ENCODE data around the gene SLC30A4. TPM values are rescaled to one million over a fixed set of nuclear protein-coding genes. Genes with fewer than 3 reads are reported as not detected.
A peak's percentile ranks its signal among the peaks of the same experiment; 100 is the strongest.

The SLC30A4 gene
- total and polyA plus RNA-seq, 4 experiments from 2014 or later = 2.5 to 3.8 (median 3.2) TPM

DNA sequence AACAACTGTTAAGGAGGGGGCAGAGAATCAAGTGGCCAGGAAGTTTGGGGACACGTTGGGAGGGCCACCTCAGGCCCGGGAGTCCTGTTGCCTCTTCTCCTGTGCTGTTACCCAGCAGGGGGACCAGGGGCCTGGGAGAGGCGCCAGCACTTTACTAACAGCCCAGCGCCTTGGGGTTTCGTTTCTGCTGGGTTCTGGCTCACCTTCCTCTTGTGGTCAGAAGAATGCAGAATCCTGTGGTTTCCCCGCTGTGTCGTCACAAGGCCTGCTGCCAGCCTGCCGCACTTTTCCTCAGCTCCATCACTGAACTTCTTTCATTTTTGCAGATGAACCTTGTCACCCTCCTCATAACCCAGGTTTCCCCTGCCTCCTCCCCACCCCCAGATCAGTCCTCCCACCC is 67.7 kb downstream of the SLC30A4 start:
- POLR2A ChIA-PET (ENCODE audit: partially characterized antibody) = interaction anchor here (0.9 to 1.6 kb wide), 3 partner anchors 53 to 782 kb away, joined by 3 to 5 read pairs (median 4); a partner anchor contains a TSS
- Histone ChIP-seq H3K27ac (ENCODE audit: low read depth, low read length) (peak overlapping the region; percentile 56), H3K27me3 (ENCODE audit: insufficient read depth, low read length) (no peaks in the 10 kb centered on the region), H3K9me3 (ENCODE audit: control insufficient read depth in 1 of 2, low read length in 2 of 2) (no peaks in the 10 kb centered on the region), H3K4me1 (ENCODE audit: insufficient read depth, low read length) (peaks cover 48% of the 10 kb centered on the region), H3K36me3 (ENCODE audit: insufficient read depth, low read length) (no peaks in the 10 kb centered on the region), H3K4me3 (ENCODE audit: low read length in 2 of 2) (no peak overlapping the region)
- CTCF ChIA-PET (ENCODE audit: partially characterized antibody) = interaction anchor here (1.0 to 7.6 kb wide), 9 partner anchors 11 to 292 kb away, joined by 3 to 137 read pairs (median 6); no protein-coding TSS in a partner anchor
- intact Hi-C loops (cut with micrococcal nuclease) = no loop called here
- H3K4me1 Mint-ChIP-seq = peaks cover 34 to 51% (median 41%) of the 10 kb centered on the region in 4 donors
- H3K4me3 Mint-ChIP-seq = peak overlapping the region; percentile 55 to 86 (median 78)
- peak overlapping the region; percentile 87 to 98 (median 97) for H3K27ac Mint-ChIP-seq
- DNase-seq = peak; percentile 73 to 88 (median 79)
- no peaks in the 10 kb centered on the region for H3K27me3 Mint-ChIP-seq
- H3K9me3 Mint-ChIP-seq = no peaks in the 10 kb centered on the region
- H3K36me3 Mint-ChIP-seq = peaks cover 0 to 3% of the 10 kb centered on the region in 2 donors

DNA sequence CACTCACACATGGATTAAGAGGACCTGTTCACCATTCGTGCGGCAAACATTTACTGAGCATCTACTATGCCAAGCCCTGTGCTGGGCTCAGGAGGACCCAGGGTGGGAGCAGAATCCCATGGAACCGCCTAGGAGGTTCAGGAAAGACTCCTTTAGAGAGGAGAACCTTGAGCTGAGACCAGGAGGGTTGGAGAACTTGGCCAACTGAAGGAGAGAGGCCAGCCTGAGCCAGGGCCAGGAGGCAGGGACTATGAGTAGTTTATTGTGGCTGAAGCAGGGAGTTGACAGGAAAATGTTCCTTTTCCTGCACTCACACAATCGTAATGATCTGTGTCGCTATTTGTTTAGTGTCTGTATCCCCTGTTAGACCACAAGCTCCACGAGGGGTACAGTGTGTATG is 71.3 kb downstream of the SLC30A4 start:
- Histone ChIP-seq H3K36me3 (ENCODE audit: insufficient read depth, low read length) (no peaks in the 10 kb centered on the region), H3K9me3 (ENCODE audit: control insufficient read depth in 1 of 2, low read length in 2 of 2) (no peaks in the 10 kb centered on the region), H3K27ac (ENCODE audit: low read depth, low read length) (no peak overlapping the region), H3K27me3 (ENCODE audit: insufficient read depth, low read length) (no peaks in the 10 kb centered on the region), H3K4me3 (ENCODE audit: low read length in 2 of 2) (no peak overlapping the region), H3K4me1 (ENCODE audit: insufficient read depth, low read length) (peaks cover 25% of the 10 kb centered on the region)
- H3K9me3 Mint-ChIP-seq = no peaks in the 10 kb centered on the region
- H3K4me3 Mint-ChIP-seq = no peak overlapping the region
- peaks cover 15 to 24% (median 20%) of the 10 kb centered on the region in 4 donors for H3K4me1 Mint-ChIP-seq
- no peaks in the 10 kb centered on the region for H3K36me3 Mint-ChIP-seq
- ChIA-PET POLR2A (ENCODE audit: partially characterized antibody) (no interaction called here), CTCF (ENCODE audit: partially characterized antibody) (interaction anchor here (1.4 to 2.5 kb wide), 3 partner anchors 8 to 22 kb away, joined by 4 to 11 read pairs (median 4); no protein-coding TSS in a partner anchor)
- intact Hi-C loops (cut with micrococcal nuclease) = no loop called here
- H3K27ac Mint-ChIP-seq = no peak overlapping the region
- H3K27me3 Mint-ChIP-seq = no peaks in the 10 kb centered on the region
- no peak for DNase-seq

DNA sequence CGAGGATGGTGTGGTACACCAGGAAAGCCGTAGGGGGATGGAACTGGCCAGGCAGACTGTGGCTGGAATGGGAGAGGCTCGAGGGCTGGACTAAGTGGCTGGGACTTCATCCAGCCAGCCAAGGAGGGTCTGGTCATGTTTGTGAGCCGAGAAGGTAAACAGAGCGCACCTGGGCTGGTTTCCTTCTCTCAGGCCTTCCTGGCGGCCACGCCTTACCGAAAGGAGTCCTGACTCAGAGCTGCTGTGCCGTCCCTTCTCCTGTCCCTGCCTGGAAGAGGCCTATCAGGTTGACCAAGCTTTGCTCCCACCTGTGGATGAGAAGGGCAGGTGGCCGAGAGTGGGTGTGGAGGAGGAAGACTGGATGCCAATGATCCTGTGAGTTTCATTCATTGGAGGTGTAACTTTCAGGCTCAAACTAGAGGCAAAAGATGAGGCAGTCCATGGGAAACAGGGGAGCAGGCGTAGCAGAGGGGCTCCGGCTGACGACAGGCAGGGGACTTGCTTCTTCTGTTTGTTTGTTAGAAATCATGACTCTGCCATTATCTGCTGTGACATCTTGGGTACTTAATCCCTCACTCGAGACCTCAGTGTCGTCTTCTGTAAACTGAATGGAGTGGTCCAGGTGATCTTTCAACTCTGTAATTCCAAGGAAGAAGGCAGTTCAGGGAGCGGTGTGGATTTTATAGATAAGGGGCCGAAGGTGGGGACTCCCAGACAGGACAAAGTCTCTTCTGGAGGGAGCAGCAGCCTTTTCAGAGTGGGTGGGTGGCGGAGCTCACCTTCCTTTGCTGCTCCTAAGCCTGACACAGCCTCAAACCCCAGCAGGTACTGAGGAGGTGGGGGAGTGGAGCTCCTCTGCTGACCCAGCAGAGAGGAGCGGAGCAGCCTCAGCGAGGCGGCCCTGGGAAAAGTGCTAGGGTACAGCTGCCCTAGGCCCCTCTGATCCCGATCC is 72.4 kb downstream of the SLC30A4 start:
- H3K4me3 ChIP-seq (ENCODE audit: low read length in 2 of 2) = no peak overlapping the region
- Mint-ChIP-seq H3K4me1 (peaks cover 12 to 17% (median 15%) of the 10 kb centered on the region in 4 donors), H3K27ac (peak overlapping the region in 1 of 7 donors; percentile 62), H3K4me3 (no peak overlapping the region), H3K27me3 (no peaks in the 10 kb centered on the region), H3K9me3 (no peaks in the 10 kb centered on the region), H3K36me3 (no peaks in the 10 kb centered on the region)
- H3K27ac ChIP-seq (ENCODE audit: low read depth, low read length) = no peak overlapping the region
- no peak for DNase-seq
- intact Hi-C loops (cut with micrococcal nuclease) = no loop called here
- H3K4me1 ChIP-seq (ENCODE audit: insufficient read depth, low read length) = peaks cover 14% of the 10 kb centered on the region
- no peaks in the 10 kb centered on the region for H3K36me3 ChIP-seq (ENCODE audit: insufficient read depth, low read length)
- POLR2A ChIA-PET (ENCODE audit: partially characterized antibody) = no interaction called here
- CTCF ChIA-PET (ENCODE audit: partially characterized antibody) = interaction anchor here (0.7 to 2.5 kb wide), 5 partner anchors 9 to 21 kb away, joined by 4 to 11 read pairs (median 4); no protein-coding TSS in a partner anchor
- H3K27me3 ChIP-seq (ENCODE audit: insufficient read depth, low read length) = no peaks in the 10 kb centered on the region
- no peaks in the 10 kb centered on the region for H3K9me3 ChIP-seq (ENCODE audit: control insufficient read depth in 1 of 2, low read length in 2 of 2)

DNA sequence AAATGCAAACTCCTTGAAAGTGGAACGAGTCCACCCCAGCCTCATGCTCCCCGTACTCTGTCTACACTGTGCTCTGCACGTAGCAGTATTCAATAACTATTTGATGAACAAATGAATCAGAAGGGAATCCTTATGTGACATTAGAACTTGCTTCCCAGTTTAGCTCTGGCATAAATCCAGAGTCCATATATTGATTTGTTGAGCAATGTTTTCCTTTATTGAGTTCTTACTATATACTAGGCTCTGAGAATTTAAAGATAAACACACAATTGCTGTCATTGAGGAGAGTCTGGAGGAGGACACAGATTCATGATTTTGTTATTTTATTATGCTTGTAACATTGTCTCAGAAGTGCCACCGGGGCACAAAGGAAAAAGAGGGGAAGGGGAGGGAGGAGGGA is 73.2 kb downstream of the SLC30A4 start:
- ChIA-PET CTCF (ENCODE audit: partially characterized antibody) (interaction anchor here (0.7 to 1.2 kb wide), 2 partner anchors 10 to 20 kb away, joined by 4 read pairs; no protein-coding TSS in a partner anchor), POLR2A (ENCODE audit: partially characterized antibody) (no interaction called here)
- peak overlapping the region in 1 of 7 donors; percentile 12 for H3K27ac Mint-ChIP-seq
- H3K9me3 Mint-ChIP-seq = no peaks in the 10 kb centered on the region
- no peaks in the 10 kb centered on the region for H3K27me3 ChIP-seq (ENCODE audit: insufficient read depth, low read length)
- H3K36me3 Mint-ChIP-seq = no peaks in the 10 kb centered on the region
- H3K36me3 ChIP-seq (ENCODE audit: insufficient read depth, low read length) = no peaks in the 10 kb centered on the region
- peaks cover 6% of the 10 kb centered on the region for H3K4me1 ChIP-seq (ENCODE audit: insufficient read depth, low read length)
- H3K9me3 ChIP-seq (ENCODE audit: control insufficient read depth in 1 of 2, low read length in 2 of 2) = no peaks in the 10 kb centered on the region
- H3K4me3 Mint-ChIP-seq = no peak overlapping the region
- no peak overlapping the region for H3K27ac ChIP-seq (ENCODE audit: low read depth, low read length)
- no peaks in the 10 kb centered on the region for H3K27me3 Mint-ChIP-seq
- no peak overlapping the region for H3K4me3 ChIP-seq (ENCODE audit: low read length in 2 of 2)
- H3K4me1 Mint-ChIP-seq = peaks cover 5 to 9% (median 8%) of the 10 kb centered on the region in 4 donors
- intact Hi-C loops (cut with micrococcal nuclease) = no loop called here
- no peak for DNase-seq

DNA sequence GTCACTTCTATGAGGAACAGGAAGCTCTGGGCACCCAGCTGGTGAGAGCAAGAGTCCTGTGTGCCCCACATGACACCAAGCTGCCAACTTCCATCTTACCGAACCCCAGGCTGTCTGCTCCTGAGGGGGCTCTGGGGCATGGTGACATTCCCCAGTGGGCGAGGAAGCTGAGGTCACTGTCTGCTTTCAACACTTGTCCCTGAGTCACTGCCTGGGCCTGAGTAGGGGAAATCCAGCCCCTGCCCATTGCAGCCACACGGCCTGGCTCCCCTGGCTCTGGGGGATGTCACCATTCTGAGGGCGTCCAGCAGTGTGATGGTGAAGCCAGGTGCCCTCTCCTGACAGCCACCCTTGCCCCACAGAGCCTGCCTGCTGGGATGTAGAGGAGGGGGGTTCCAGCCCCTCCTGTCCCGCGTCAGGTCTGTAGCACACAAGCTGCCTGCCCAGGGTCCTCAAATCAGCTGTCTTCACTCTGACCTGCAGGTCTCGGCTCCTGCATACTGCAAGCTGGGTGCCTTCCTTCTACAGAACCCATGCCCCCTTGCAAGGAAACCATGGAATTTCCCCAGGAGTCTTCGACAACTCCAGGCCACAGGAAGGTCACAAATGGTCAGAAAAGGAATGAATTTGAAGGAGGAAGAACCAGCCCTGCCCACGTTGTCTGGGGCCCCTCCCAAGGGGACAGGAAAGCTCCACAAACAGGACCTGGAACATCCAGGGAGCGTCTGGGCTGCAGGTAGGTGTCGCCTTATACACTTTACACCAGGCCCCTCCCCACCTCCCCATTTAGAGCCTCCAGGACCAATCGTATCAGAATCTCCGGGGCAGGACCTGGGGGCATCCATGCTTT is 74.3 kb downstream of the SLC30A4 start:
- H3K4me1 ChIP-seq (ENCODE audit: insufficient read depth, low read length) = no peaks in the 10 kb centered on the region
- intact Hi-C loops (cut with micrococcal nuclease) = no loop called here
- Mint-ChIP-seq H3K4me1 (no peaks in the 10 kb centered on the region), H3K27ac (no peak overlapping the region), H3K4me3 (no peak overlapping the region), H3K9me3 (no peaks in the 10 kb centered on the region), H3K27me3 (no peaks in the 10 kb centered on the region), H3K36me3 (no peaks in the 10 kb centered on the region)
- H3K27ac ChIP-seq (ENCODE audit: low read depth, low read length) = no peak overlapping the region
- ChIA-PET CTCF (ENCODE audit: partially characterized antibody) (no interaction called here), POLR2A (ENCODE audit: partially characterized antibody) (no interaction called here)
- H3K27me3 ChIP-seq (ENCODE audit: insufficient read depth, low read length) = no peaks in the 10 kb centered on the region
- no peaks in the 10 kb centered on the region for H3K36me3 ChIP-seq (ENCODE audit: insufficient read depth, low read length)
- H3K4me3 ChIP-seq (ENCODE audit: low read length in 2 of 2) = no peak overlapping the region
- no peak for DNase-seq
- no peaks in the 10 kb centered on the region for H3K9me3 ChIP-seq (ENCODE audit: control insufficient read depth in 1 of 2, low read length in 2 of 2)

DNA sequence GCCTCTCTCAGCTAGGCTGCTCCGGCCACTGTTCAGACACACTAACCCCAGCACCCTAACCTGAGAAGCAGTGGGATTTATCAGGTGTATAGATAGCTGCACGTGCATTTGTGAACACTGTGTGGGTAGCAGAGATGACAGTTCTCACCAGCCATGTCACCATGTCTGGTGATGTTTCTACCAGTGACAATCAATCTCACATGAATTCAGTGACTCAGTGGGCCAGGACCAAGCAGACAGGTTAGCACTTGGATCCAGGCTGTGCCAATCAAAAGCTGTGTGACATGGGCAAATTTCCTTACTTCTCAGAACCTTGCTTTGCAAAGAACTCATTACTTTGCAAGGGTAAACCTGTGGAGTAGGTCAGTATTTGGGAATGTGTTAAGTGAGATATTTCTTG is 78.9 kb downstream of the SLC30A4 start:
- H3K36me3 ChIP-seq (ENCODE audit: insufficient read depth, low read length) = no peaks in the 10 kb centered on the region
- H3K27ac Mint-ChIP-seq = peak overlapping the region in 1 of 7 donors; percentile 52
- H3K27ac ChIP-seq (ENCODE audit: low read depth, low read length) = no peak overlapping the region
- no peaks in the 10 kb centered on the region for H3K27me3 Mint-ChIP-seq
- ChIA-PET POLR2A (ENCODE audit: partially characterized antibody) (interaction anchor here (0.6 kb wide), 1 partner anchor 692 kb away, joined by 5 read pairs; no protein-coding TSS in a partner anchor), CTCF (ENCODE audit: partially characterized antibody) (interaction anchor here (0.8 kb wide), 1 partner anchor 11 kb away, joined by 3 read pairs; no protein-coding TSS in a partner anchor)
- no peak overlapping the region for H3K4me3 Mint-ChIP-seq
- no peaks in the 10 kb centered on the region for H3K9me3 Mint-ChIP-seq
- H3K9me3 ChIP-seq (ENCODE audit: control insufficient read depth in 1 of 2, low read length in 2 of 2) = no peaks in the 10 kb centered on the region
- H3K4me3 ChIP-seq (ENCODE audit: low read length in 2 of 2) = no peak overlapping the region
- no peaks in the 10 kb centered on the region for H3K36me3 Mint-ChIP-seq
- no peaks in the 10 kb centered on the region for H3K4me1 ChIP-seq (ENCODE audit: insufficient read depth, low read length)
- DNase-seq = no peak
- intact Hi-C loops (cut with micrococcal nuclease) = no loop called here
- no peaks in the 10 kb centered on the region for H3K4me1 Mint-ChIP-seq
- no peaks in the 10 kb centered on the region for H3K27me3 ChIP-seq (ENCODE audit: insufficient read depth, low read length)

All from CD4-positive, alpha-beta memory T cell (primary cell).